Measurements from ENCODE around the gene TBC1D22A. TPM values are rescaled to one million over a fixed set of nuclear protein-coding genes. Genes with fewer than 3 reads are reported as not detected.

The TBC1D22A gene
- total RNA-seq, 1 donor from 2014 or later = 24.2 TPM

DNA sequence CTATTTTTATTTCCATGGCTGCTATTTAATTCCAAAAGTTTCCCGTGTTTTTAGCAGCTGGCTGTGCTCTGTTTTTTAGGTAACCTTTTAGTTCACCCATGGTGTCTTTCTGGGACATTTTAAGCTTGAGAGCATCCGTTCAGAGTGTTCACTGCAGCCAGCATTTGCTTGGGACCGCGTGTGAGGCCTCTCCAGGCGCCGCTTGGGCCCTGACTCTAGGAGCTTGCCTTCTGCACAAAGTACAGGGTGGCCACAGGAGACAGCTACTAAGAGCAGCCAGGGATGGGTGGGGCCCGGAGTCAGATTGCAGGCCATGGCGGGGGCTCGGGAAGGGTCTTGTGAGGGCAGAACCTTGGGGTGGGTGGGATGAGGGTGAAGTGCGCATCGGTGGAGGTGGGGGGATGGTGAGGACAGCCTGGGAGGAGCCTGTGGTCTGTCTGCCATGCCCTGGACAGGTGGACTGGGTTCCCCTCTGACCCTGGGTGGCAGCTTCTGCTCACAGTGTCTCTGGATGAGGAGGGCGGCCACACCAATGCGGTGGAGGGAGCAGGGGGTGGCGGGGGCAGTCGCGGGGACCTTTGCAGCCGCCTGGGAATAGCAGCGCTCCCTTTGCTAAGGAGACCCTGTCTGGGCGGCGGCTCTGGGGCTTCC, 288.1 kb downstream of the TBC1D22A start:
- H2AFZ ChIP-seq (ENCODE audit: low read depth, low read length) = no peak overlapping the region
- DNase-seq (ENCODE audit: low read depth) (no peak), FAIRE-seq (no peak)
- H3K36me3 Mint-ChIP-seq (ENCODE audit: low read depth, unreplicated experiment) = peaks cover 10% of the 10 kb centered on the region
- H3K4me3 ChIP-seq (ENCODE audit: insufficient read depth, low read depth, low read length) = no peak overlapping the region
- H4K20me1 ChIP-seq (ENCODE audit: insufficient read depth, low read length) = peaks cover 19% of the 10 kb centered on the region
- H3K4me1 Mint-ChIP-seq (ENCODE audit: low read depth, unreplicated experiment) = peaks cover 10% of the 10 kb centered on the region
- no peak overlapping the region for H3K27ac Mint-ChIP-seq (ENCODE audit: unreplicated experiment)
- H3K9ac ChIP-seq (ENCODE audit: low read length) = no peak overlapping the region
- TF ChIP-seq EZH2 (IDR thresholded peaks at IDR 0.05; ENCODE audit: insufficient read depth, low read length) = no peak
- no peak for TF ChIP-seq CTCF (IDR thresholded peaks at IDR 0.05; ENCODE audit: insufficient read depth, low read depth, low read length)
- peaks cover 15% of the 10 kb centered on the region for H3K4me1 ChIP-seq (ENCODE audit: insufficient read depth, low read length)
- no peak overlapping the region for H3K4me3 Mint-ChIP-seq (ENCODE audit: unreplicated experiment)
- no peaks in the 10 kb centered on the region for H3K27me3 ChIP-seq (ENCODE audit: insufficient read depth, low read length)
- H3K9me3 ChIP-seq (ENCODE audit: insufficient read depth, low read depth, low read length) = no peaks in the 10 kb centered on the region
- H3K27ac ChIP-seq (ENCODE audit: low read depth, low read length) = no peak overlapping the region
- no peaks in the 10 kb centered on the region for H3K79me2 ChIP-seq (ENCODE audit: insufficient read depth, low read length)
- no peaks in the 10 kb centered on the region for H3K27me3 Mint-ChIP-seq (ENCODE audit: low read depth, unreplicated experiment)
- no peak overlapping the region for H3K4me2 ChIP-seq (ENCODE audit: low read length)
- H3K9me3 Mint-ChIP-seq (ENCODE audit: unreplicated experiment) = peaks cover 2% of the 10 kb centered on the region
- H3K36me3 ChIP-seq (ENCODE audit: insufficient read depth, low read length) = no peaks in the 10 kb centered on the region

DNA sequence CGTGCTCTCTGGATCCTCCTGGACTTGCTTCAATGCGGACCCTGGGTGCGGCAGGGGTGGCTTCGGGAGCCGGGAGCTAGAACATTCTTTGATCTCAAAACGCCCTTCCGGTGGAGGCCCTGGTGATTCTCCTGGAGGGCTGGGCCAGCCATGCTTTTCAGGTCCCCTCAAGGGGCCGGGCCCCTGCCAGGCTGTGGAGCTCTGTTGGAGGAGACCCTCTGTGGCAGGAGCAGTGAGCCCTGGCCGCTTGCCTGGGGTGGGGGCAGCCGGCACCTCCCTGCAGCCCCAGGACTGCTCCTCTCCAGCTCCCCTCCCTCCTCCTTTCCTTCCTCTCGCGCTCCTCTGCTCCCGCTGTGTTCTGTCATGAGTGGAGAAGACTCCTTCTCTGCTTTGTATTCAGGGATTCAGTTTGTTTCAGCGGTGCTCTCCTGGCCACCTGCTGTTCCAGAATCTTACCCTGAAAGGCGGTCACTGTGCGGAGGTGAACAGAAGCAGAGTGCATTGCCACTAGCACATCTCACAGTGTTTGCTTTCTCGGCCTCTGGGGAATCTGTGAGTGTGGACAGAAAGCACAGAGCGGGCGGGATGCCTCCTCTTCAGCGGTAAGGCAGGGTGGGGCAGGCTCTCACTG, 289.1 kb downstream of the TBC1D22A start:
- Mint-ChIP-seq H3K27ac (ENCODE audit: unreplicated experiment) (no peak overlapping the region), H3K9me3 (ENCODE audit: unreplicated experiment) (peaks cover 2% of the 10 kb centered on the region), H3K4me1 (ENCODE audit: low read depth, unreplicated experiment) (peaks cover 10% of the 10 kb centered on the region), H3K4me3 (ENCODE audit: unreplicated experiment) (no peak overlapping the region), H3K36me3 (ENCODE audit: low read depth, unreplicated experiment) (peaks cover 14% of the 10 kb centered on the region), H3K27me3 (ENCODE audit: low read depth, unreplicated experiment) (no peaks in the 10 kb centered on the region)
- DNase-seq (ENCODE audit: low read depth) = no peak
- Histone ChIP-seq H2AFZ (ENCODE audit: low read depth, low read length) (no peak overlapping the region), H3K27me3 (ENCODE audit: insufficient read depth, low read length) (no peaks in the 10 kb centered on the region), H3K4me1 (ENCODE audit: insufficient read depth, low read length) (peaks cover 15% of the 10 kb centered on the region), H3K9ac (ENCODE audit: low read length) (no peak overlapping the region), H4K20me1 (ENCODE audit: insufficient read depth, low read length) (peaks cover 13% of the 10 kb centered on the region), H3K79me2 (ENCODE audit: insufficient read depth, low read length) (no peaks in the 10 kb centered on the region), H3K4me2 (ENCODE audit: low read length) (no peak overlapping the region), H3K27ac (ENCODE audit: low read depth, low read length) (no peak overlapping the region), H3K4me3 (ENCODE audit: insufficient read depth, low read depth, low read length) (no peak overlapping the region), H3K9me3 (ENCODE audit: insufficient read depth, low read depth, low read length) (no peaks in the 10 kb centered on the region), H3K36me3 (ENCODE audit: insufficient read depth, low read length) (no peaks in the 10 kb centered on the region)
- TF ChIP-seq EZH2 (IDR thresholded peaks at IDR 0.05; ENCODE audit: insufficient read depth, low read length) (no peak), CTCF (IDR thresholded peaks at IDR 0.05; ENCODE audit: insufficient read depth, low read depth, low read length) (no peak)
- no peak for FAIRE-seq

All from astrocyte (in vitro differentiated cells and primary cell).